HG02970 (cell line): ENCODE data around the gene ACTR1A.
"Not testable (repeated sequence)": the region's sequence is repeated elsewhere in the genome, so short reads cannot be mapped to it uniquely, and the experiment has no call there.

Experiments
- ATAC-seq: cut with Tn5 transposase; IDR thresholded peaks from one replicate; pipeline ENCODE4 v1.9.1; 2021; ENCODE audit warnings: mild to moderate bottlenecking, moderate library complexity, moderate number of reproducible peaks; ENCODE audit not compliant: unreplicated experiment, low FRiP score

The ACTR1A gene

DNA sequence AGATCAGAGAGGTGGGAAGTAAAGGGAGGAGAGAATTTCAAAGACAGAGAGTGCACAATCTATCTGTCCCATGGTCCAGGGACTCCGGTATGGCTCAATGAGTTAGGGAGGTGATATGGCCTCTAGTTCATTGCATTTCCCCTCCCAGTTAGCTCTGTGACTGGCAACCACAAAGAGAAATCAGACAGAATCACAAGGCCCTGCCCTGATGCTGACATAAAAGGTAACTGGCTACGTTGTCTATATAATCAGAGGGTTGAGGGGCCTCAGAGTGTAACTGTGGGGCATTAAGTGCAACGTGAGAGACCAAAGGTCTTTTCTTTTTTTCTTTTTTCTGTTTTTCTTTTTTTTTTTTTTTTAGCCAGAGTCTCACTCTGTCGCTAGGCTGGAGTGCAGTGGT is 43.9 kb downstream of the ACTR1A start:
- no peak for ATAC-seq

DNA sequence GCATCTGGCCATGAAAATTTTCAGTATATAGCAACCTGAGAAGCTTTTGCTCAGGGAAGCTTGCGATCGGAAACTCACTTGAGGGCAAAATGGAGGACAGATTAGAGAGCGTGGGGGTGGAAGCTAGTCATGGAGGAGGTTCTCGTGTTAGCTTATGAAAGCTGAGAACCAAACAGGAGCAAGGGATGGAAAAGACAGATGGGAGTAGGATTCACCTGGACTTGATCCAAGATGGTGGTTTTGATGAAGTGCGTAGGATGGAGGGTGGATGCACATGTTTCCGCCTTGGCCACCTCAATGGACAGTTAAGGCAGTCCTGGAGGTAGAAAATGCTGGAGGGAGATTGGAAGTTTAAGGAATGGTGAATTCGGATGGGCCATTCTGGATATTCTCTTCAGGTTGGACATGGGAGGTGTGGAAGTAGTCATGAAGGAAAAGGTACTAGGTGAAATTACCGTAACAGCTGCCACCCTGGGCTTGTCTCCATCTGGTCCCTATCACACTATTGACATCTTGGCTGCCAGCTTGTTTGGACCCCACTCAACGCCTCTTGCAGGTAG is 44.8 kb downstream of the ACTR1A start:
- no peak for ATAC-seq

GRCh38 chr10:102455893-102456471 is 46.5 kb downstream of the ACTR1A start:
- ATAC-seq: no peak

GRCh38 chr10:102454662-102455487 is 47.6 kb downstream of the ACTR1A start:
- not testable (repeated sequence) for ATAC-seq

DNA sequence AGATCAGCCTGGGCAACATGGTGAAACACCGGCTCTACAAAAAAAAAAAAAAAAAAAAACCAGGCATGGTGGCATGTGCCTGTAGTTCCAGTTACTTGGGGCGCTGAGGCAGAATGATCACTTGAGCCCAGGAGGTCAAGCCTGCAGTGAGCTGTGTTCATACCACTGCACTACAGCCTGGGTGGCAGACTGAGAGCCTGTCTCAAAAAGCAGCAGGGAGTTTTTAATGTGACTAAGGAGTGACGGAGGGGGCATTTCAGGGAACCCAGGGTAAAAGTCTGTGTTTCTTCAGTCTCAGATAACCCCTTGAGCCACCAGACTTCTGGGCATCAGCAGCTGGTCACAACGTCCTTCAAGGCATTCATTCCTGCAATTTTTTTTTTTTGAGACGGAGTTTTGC is 49.0 kb downstream of the ACTR1A start:
- ATAC-seq: no peak

- ATAC-seq: no peak
Observed at GRCh38 chr10:102452672-102453340, 49.7 kb downstream of the ACTR1A start.

DNA sequence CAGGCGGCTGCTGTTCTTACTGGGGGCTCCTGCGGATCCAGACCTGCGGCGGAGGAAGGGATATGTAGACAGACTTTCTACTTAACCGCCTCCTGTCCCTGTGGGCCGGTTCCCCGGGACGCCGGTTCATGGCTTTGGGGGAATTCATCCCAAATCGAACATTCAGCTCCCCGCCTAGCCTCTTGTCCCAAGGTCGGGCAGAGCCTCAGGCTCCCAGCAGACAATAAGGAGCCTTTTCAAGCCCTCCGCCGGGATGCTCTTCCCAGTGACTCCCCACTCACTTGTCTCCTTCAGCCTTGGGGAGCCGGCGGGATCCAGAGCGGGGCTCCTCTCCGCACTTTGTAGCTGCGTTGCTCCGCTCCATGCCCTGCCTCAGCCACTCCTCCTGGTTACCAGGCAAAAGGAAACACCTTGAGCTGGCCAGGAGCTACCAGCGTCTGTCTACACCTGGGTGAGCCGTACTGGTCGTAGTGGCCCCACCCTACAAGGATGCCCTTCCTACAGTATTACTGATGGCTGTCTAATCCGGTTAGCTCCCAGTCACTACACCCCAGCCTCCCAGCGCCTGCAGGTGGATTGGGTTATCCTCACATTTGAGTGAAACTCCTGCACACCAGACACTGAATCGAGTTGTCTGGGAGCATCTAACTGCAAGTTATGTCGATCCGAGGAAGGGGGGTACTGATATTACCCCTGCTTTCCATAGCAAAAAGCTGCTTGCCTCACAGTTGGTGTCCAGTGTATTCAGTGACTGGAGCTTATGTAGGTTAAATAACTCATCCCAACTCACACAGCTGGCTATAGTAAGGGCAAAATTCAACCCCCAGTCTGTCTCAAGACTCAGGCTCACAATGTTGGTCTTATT is 51.2 kb downstream of the ACTR1A start, which contains the start of gene C10orf95:
TSS of gene C10orf95 (minus strand) at position 439 of the 865 bp plus-strand sequence. CDS start 450 bp downstream, outside the sequence.
- ATAC-seq: no peak

DNA sequence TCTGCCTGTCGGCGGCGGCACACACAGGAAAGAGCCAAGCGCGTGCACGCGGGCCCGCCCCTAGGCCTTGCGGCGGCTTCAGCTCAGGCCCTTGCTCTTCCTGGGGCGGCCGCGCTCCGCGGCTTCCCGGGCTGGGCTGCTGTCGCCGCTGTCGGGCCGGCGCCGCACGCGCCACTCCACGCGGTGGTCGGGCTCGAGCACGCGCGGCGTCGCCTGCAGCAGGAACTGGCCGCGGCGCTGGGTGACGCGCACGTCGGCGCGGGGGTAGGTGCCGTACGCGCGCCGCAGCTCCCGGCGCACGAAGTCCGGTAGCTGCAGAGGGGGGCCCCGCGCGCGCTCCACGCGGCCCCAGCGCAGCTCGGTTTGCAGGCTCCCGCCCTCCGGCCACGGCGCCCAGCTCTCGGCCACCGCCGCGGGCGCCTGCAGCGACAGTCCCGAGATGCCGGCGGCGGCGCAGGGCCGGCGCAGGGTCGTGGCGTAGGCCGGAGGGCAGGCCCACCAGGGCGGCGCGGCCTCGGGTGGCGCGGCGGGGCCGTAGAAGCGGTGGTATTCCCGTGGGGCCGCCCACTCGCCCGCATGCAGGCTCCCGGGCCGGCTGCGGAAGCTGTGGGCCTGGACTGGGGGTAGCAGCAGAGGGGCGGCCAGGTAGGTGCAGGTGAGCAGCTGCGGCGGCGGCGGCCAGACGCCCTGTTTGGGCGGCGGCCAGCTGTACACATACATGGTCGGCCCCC is 52.0 kb downstream of the ACTR1A start:
- ATAC-seq: peak; percentile 80

GRCh38 chr10:102450124-102450373 is 52.5 kb downstream of the ACTR1A start:
- ATAC-seq: peak; percentile 15

GRCh38 chr10:102449321-102450123 is 53.0 kb downstream of the ACTR1A start:
- ATAC-seq: peak; percentile 39

- no peak for ATAC-seq
Observed at GRCh38 chr10:102444851-102445250, 57.7 kb downstream of the ACTR1A start.

GRCh38 chr10:102438374-102438773 is 64.1 kb downstream of the ACTR1A start:
- ATAC-seq: no peak

DNA sequence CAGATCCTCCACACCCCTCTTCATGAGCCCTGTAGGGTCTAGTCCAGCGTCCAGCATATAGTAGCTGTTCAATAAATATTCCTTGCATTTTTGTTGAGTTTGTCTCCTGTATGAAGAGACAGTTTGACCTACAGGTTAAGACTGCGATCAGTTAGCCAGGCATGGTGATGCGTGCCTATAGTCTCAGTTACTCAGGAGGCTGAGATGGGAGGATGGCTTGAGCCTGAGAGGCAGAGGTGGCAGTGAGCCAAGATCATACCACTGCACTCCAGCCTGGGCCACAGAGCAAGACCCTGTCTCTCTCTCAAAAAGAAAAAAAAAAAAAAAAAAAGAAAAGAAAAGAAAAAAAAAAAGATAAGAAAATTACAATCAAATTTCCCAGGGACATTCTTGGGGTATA is 65.0 kb downstream of the ACTR1A start:
- ATAC-seq: no peak

DNA sequence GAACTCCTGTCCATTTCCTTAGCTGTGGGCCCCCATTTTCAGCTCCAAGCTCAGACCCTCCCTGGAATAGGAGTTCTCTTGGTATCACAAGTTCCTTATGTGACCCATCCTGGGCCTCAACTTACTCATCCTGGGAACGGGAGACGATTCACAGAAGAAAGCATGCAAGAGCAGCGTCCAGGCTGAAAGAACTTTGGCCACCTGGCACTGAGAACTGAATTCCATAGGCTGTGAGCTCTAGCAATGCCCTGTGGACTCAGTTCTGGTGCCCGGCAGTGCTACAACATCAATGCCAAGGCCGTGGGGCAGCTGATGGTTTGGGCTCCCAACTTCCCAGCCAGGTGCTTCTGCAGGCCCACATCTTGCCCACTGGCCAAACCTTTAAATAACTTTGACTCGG is 66.2 kb downstream of the ACTR1A start:
- no peak for ATAC-seq

DNA sequence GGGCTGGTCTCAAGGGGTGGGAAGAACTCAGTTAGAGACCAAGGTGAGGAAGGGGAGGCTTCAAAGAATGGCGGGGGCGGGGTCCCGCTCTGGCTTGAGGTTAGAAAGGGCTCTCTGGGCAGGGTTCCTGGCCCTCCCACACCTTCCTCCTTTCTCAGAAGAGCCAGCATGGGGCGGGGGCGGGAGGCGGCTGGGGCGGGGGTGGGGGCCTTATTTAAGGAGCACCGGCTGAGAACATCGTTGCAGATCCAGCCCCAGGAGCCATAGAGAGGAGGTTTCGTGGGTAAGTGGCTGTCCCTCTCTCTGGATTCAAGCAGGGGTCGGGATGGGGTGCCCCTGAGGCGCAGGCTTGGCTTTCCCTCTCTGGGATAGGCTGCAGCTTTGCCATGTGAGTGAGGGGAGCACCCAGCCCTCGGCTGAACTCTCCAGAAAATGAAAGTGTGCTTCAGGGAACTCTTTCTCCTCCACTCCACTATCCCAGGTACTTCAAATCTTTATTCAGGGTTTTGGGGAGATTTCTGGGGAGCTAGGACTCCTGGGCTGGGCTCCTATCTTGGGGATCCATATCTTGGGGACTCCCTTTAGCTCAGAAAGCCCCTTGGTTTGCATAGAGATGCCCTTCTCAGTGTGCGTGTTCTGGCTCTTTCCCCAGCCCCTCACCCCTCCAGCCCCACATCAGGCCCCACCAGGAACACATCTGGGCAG is 66.8 kb downstream of the ACTR1A start:
- ATAC-seq: no peak

- no peak for ATAC-seq
Observed at GRCh38 chr10:102435133-102435497, 67.4 kb downstream of the ACTR1A start.

GRCh38 chr10:102434394-102435132 is 67.9 kb downstream of the ACTR1A start:
- ATAC-seq: no peak

- no peak for ATAC-seq
Observed at GRCh38 chr10:102433619-102434046, 68.9 kb downstream of the ACTR1A start.
